ENCODE results near the gene ARID5B.

Gene ARID5B

GRCh38 chr10:61904733-61905725 is 3.5 kb downstream of the ARID5B start:
- peak; percentile 79 for DNase-seq

DNA sequence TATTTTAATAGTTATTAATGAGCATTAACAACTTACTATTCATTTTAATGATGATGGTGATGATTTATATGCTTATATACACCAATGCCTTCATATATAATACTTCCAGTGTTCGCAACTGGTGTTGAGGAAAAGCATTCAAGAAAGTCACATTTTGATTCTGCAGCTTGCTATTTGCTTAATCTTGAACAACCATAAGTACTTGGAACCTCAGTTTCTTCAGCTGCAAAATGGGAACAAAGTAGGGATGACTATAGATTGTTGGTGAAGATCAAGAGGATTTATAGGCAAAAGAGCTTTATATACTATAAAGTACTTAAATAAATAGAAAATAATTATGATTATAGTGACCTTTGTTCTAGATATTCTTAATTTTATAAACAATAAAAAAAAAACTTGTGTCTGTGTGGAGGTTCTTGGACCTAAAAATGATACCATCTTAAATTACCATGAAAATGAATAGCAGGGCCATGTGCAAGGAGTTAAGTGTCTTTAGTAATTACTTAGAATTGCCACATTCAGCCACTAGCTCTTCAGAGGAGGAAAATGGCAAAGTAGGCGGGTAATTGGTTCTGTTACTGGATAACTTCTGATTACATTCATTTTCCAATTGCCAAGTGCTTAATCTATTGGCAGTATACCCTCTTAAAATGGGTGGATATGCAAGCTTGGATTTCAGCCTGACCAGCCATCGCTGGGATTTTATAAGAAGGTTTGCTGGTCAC is 4.5 kb downstream of the ARID5B start:
- DNase-seq, result no peak

GRCh38 chr10:61906562-61906901 is 5.0 kb downstream of the ARID5B start:
- DNase-seq, result no peak

- no peak for DNase-seq
Observed at GRCh38 chr10:61907011-61907410, 5.5 kb downstream of the ARID5B start.

DNA sequence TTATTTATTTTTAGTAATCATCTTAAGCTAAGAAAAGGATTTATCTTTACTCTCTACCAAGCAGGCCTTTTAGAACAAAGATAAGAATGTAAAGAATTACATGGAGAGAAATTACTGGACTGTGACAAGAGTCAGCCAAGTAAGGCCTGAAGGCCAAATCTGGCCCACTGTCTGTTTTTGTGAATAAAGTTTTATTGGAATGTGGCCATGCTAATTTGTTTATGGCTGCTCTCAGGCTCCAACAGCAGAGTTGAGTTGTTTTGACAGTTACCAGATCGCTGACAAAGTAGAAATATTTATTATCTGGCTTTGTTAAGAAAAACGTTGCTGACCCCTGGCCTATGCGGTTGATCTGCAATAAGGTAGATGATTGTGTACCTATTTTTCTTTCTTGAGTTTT is 6.1 kb downstream of the ARID5B start:
- no peak for DNase-seq

DNA sequence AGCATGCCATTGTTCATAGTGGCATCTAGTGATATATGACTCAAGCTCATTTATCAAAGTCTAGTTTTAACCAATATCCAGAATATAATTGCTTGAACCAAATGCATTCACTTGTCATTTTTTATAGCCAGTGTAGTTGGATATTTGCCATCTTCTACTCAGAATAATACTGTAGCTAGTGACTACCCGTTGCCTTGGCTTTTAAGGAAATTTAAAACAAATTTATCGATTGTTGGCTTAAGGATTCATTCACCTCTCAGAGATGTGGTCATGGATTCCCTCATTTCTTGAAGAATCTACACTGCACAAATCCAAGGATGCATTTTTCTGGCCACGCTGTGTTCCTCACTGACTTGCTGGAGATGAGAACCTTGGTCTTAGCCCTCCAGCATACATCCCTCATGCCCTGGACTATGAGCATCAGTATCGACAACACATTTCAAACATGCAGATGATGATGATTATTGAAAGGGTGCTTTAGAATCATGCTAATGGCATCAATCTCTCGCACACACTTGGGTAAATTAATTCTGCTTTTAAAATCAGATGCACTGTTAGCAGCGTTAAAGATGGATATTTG is 8.8 kb downstream of the ARID5B start:
- no peak for DNase-seq

- DNase-seq, result no peak
Observed at GRCh38 chr10:61910894-61911293, 9.4 kb downstream of the ARID5B start.

DNA sequence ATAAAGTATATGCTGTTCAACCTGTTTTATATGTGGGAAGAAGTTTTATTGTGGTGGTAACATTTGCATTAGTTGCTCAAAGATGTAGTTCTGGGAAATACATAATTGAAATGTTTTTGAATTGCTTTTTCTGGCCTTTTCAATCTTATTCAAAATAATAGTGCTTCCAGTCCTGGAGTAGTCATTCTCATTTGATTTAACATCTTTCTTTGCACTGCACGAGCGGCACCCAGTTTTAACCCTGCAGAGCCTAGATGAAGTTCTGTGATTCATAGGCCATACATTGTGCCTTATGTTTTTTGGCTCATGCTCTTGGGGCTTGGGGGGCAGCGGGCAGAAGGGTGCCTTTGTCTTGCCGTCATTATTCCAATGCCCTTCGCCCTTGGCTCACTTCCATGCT is 9.9 kb downstream of the ARID5B start:
- no peak for DNase-seq

DNA sequence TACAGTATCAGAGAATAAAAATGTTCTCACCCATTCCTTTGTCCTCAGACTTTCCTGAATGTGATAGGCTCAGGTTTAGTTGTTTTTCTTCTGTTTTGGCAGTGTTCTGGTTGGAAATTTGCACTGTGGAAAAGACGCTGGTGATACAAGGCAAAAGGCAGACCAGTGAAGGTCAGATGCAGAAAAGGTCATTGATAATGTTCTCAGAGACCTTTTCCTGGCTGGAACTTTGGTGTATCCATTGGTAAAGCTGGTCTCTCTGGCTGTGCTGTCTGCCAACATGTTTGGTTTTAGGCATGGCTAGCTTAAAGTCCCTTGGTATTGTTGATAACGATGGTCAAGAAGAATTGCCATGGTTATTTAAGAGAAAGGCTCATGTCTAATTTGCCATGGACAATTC is 11.5 kb downstream of the ARID5B start:
- DNase-seq, result no peak

- no peak for DNase-seq
Observed at GRCh38 chr10:61918140-61918539, 16.6 kb downstream of the ARID5B start.

DNA sequence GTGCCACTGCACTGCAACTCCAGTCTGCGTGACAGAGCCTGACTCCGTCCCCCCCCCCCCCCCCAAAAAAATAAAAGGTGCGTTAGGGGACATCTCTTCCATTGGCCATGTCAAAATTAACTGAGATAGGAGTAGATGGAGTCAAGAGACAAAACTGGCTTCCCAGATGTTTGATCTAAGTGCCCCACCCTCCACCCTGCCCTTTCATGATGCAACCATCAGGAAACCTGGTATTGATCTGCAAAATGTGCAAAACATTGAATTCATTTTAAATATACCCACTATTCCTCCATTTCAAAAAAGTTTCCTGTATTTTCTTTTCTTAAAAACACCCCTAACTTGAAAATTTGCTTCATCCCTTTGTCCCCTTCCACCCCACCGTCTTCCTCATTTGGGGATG is 17.5 kb downstream of the ARID5B start:
- no peak for DNase-seq

DNA sequence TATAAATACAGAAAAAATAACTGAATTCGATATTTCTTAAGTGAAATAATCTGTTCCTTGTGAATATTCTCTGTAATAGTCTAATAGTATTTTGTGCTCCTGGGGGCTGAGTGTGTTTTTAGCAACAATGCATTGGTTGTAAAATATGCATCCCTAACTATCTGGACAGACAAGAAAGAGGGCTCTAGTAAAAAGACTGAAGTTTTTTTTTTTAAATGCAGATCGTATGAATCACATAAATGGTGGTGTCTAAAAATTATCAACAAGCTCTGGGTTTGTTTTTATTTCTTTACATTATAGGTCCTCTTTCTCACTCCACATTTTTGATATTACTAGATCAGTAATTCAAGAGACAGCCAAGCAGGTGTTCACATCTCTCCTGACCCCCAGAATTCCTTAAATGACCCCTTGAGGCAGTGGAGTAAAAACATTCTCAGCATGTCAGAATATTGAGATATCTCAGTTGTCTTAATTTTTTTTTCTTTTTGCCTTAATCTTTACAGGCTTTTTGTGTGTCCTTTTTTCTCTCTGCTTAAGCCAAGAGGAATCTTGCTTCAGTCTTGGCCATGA is 18.2 kb downstream of the ARID5B start:
- no peak for DNase-seq

- DNase-seq, result no peak
Observed at GRCh38 chr10:61921143-61921542, 19.6 kb downstream of the ARID5B start.

- DNase-seq, result no peak
Observed at GRCh38 chr10:61923210-61923949, 21.9 kb downstream of the ARID5B start.

DNA sequence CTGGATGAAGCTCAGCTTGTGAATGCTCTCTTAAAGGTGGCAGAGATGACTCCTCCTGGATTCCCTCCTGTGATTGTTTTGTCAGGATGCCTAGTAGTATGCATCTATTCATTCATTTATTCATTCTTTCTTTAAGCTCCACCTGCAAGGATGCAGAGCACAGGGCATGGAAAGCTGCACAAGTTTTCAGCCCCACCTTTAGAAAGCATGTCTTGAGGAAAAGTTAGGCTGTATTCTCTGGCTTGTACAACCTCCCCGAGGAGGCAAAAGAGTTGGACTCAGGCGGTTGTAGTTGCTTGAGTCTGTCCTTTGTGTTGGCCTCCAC is 22.4 kb downstream of the ARID5B start:
- no peak for DNase-seq

DNA sequence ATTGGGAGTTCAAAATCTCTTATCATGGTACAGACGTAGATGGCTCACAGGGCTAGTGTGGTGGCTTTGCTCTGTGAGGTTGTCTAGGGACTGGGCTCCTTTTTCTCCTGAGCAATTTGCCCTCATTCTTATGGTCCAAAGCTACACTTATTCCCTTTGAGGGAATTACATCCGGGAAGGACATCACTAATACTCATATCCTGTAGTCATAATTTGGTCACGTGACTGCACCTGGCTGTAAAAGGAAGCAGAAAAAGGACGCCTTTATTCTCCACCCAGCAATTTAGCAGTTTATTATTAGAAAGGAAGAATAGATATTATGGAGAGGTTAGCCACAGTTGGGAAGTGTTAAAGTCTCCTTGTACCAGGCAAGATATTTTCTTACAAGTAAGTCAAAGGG is 28.1 kb downstream of the ARID5B start:
- no peak for DNase-seq

GRCh38 chr10:61931620-61932332 is 30.3 kb downstream of the ARID5B start:
- DNase-seq, result no peak

DNA sequence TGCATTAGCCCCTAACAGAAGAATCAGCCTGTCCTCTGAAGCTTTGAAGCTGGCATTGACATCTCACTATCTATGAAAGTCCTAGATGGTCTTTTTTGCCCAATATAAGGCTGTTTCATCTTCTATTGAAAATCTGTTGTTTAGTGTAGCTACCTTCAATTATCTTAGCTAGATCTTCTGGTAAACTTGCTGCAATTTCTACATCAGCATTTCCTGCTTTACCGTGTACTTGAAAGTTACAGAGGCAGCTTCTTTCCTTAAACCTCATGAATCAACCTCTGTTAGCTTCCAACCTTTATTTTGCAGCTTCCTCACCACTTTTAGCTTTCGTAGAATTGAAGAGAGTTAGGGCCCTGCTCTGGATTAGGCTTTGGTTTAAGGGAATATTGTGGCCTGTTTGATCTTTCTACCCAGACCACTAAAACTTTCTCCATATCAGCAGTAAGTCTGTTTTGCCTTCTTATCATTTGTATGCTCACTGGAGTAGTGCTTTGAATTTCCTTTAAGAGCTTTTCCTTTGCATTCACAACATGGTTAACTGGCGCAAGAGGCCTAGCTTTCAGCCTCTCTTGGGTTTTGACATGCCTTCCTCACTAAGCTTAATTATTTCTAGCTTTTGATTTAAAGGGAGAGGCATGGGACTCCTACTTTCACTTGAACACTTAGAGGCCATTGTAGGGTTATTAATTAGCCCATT is 32.5 kb downstream of the ARID5B start:
- peak; percentile 41 for DNase-seq

- DNase-seq, result no peak
Observed at GRCh38 chr10:61935077-61935476, 33.6 kb downstream of the ARID5B start.

DNA sequence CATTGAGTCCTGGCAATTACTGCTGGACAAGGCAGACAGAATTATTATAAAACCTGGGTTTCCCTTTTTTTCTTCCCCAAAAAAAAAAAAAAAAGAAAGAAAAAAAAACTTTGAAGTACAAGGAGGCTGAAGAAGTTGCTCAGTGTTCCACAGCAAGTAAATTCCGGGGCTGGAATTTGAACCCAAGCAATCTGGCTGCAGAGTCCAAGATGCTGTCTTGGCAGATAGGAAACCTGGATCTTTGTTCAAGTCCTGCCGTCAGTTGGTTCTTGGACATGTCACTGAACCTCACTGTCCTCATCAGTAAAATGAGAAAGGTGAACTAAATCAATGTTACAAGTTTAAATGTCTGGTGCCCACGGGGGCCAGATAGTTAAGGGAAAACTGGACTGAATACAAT is 35.3 kb downstream of the ARID5B start:
- DNase-seq, result no peak

DNA sequence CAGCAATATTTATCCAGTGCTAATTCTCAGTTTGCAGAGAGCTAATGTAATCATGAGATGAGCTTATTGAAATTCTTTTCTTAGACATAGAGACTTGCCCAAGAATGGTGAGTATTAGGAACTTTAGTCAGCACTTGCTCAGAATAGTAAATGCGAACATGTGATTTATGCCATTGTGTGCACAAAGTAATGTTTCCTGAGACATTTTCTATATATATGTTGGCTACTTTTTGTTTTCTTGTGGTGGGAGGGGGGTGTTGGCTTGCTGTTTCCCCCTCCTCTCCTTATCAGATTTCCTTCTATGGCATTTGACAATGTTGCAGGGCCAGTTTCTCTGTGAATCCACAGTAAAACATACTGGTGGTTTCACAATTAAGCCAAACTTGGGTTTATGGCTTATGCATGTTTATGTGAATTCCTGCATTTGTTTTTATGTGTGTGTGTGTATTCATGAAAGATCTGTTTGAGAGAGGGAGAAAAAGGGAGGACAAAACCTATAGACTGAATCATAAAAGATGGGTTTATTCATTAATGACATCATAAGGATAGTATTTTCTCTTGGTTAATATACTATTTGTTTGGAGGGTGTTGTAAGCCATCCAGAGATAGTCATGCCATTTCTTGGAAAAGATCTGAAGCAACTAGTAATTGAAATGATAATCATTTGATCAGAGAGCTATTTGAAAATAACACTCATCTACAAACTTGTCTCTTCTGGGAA is 36.3 kb downstream of the ARID5B start:
- peak; percentile 73 for DNase-seq
